GM12874 (cell line): ENCODE data around the gene DDX5.

ENCODE experiments used
- CTCF ChIP-seq: IDR thresholded peaks from 2 replicates; pipeline ENCODE4 v1.5.1; 2011; ENCODE audit warnings: low read depth, mild to moderate bottlenecking, control low read depth, low read length, moderate library complexity; ENCODE audit not compliant: insufficient read depth

DDX5 gene

GRCh38 chr17:64503821-64504768 lies 2.0 kb downstream of the DDX5 start:
- no peak for TF ChIP-seq CTCF

- TF ChIP-seq CTCF, result no peak
These were observed 2.7 kb downstream of the DDX5 start for GRCh38 chr17:64503341-64503740.

GRCh38 chr17:64502809-64503208 lies 3.3 kb downstream of the DDX5 start:
- TF ChIP-seq CTCF, result no peak

- no peak for TF ChIP-seq CTCF
These were observed 4.1 kb downstream of the DDX5 start for GRCh38 chr17:64502021-64502420.

- TF ChIP-seq CTCF, result no peak
These were observed 5.0 kb downstream of the DDX5 start for GRCh38 chr17:64500862-64501765.

- TF ChIP-seq CTCF, result no peak
These were observed 5.6 kb downstream of the DDX5 start for GRCh38 chr17:64500487-64500859.

GRCh38 chr17:64499805-64500486 lies 6.1 kb downstream of the DDX5 start:
- TF ChIP-seq CTCF, result no peak
